ENCODE measurements around the gene PIGO. TPM values are rescaled to one million over a fixed set of nuclear protein-coding genes. Genes with fewer than 3 reads are reported as not detected.

PIGO gene
- polyA plus RNA-seq, 6 donors from 2014 or later = 24.8 to 31.4 (median 26.9) TPM

- Mint-ChIP-seq H3K36me3 (peaks cover 7 to 12% of the 10 kb centered on the region in 2 donors), H3K4me3 (peak within 1 kb of the TSS; percentile 85 to 98 (median 92)), H3K4me1 (peaks cover 21 to 36% (median 32%) of the 10 kb centered on the region in 3 donors), H3K27me3 (no peaks in the 10 kb centered on the region), H3K9me3 (no peaks in the 10 kb centered on the region), H3K27ac (peak within 1 kb of the TSS; percentile 94 to 100 (median 98))
- DNase-seq (peak; percentile 93), ATAC-seq (ENCODE audit: low read depth in 2 of 2) (peak; percentile 94 to 96)
Observed at GRCh38 chr9:35102769-35103659, 6.6 kb upstream of the PIGO start, which contains the start of gene STOML2. Gene STOML2, minus strand, starts transcription at chr9:35103131. Its CDS starts 37 bp downstream, at chr9:35103094.

- peak overlapping the region in 5 of 6 donors; percentile 94 to 100 (median 98) for H3K27ac Mint-ChIP-seq
- no peaks in the 10 kb centered on the region for H3K9me3 Mint-ChIP-seq
- ATAC-seq (ENCODE audit: low read depth in 2 of 2) (no peak), DNase-seq (no peak)
- H3K36me3 Mint-ChIP-seq = peaks cover 7 to 12% of the 10 kb centered on the region in 2 donors
- H3K4me1 Mint-ChIP-seq = peaks cover 27 to 36% (median 32%) of the 10 kb centered on the region in 3 donors
- no peaks in the 10 kb centered on the region for H3K27me3 Mint-ChIP-seq
- H3K4me3 Mint-ChIP-seq = peak overlapping the region; percentile 85 to 98 (median 92)
Observed at GRCh38 chr9:35102465-35102768, 6.0 kb upstream of the PIGO start.

DNA sequence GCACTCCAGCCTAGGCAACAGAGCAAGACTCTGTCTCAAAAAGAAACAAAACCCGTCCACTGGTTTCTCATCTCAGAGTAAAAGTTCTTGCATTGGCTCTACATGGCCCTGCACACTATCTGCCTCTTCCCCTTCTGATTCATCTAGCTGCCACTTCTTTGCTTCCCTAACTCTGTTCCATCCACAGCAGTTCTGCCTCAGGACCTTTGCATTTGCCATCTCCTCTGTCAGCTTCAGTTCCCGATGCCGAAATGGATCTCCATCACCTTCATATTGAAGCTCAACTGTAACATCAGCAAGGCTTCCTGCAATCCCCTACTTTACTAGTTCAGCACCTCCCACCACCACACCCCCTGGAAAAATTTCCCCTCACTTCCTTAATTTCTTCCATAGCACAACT lies 1.2 kb upstream of the PIGO start:
- DNase-seq = no peak
- ATAC-seq (ENCODE audit: low read depth in 2 of 2) = no peak
- H3K4me1 Mint-ChIP-seq = peaks cover 33 to 60% (median 54%) of the 10 kb centered on the region in 3 donors
- no peaks in the 10 kb centered on the region for H3K9me3 Mint-ChIP-seq
- H3K36me3 Mint-ChIP-seq = peaks cover 7 to 13% of the 10 kb centered on the region in 2 donors
- no peaks in the 10 kb centered on the region for H3K27me3 Mint-ChIP-seq
- peak overlapping the region in 7 of 8 donors; percentile 6 to 86 (median 49) for H3K4me3 Mint-ChIP-seq
- peak overlapping the region in 3 of 6 donors; percentile 19 to 78 (median 32) for H3K27ac Mint-ChIP-seq

DNA sequence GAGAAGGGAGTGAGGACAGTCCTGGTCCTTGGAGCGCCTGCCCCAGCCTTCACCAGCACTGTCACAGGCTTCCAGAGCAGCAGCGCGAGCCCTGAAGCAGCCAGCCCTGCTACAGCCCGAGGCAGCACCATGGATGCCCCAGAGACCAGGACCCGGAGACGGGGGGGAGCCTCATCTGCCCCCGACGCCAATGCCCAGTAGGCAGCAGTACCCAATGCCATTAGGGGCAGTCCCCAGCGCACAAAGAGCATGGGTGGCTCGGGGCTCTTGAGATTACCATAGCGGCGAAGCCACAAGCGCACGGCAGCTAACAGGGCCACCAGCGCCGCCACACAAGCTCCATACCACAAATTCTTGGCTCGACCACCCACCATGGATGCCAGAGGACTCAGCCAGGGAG lies 4.9 kb downstream of the PIGO start:
- H3K4me3 Mint-ChIP-seq = peak overlapping the region in 1 of 8 donors; percentile 47
- no peaks in the 10 kb centered on the region for H3K9me3 Mint-ChIP-seq
- ATAC-seq (ENCODE audit: low read depth in 2 of 2) (no peak), DNase-seq (no peak)
- peaks cover 22 to 44% (median 30%) of the 10 kb centered on the region in 3 donors for H3K4me1 Mint-ChIP-seq
- no peak overlapping the region for H3K27ac Mint-ChIP-seq
- H3K27me3 Mint-ChIP-seq = no peaks in the 10 kb centered on the region
- peaks cover 24 to 28% of the 10 kb centered on the region in 2 donors for H3K36me3 Mint-ChIP-seq

- DNase-seq = no peak
- H3K36me3 Mint-ChIP-seq = peaks cover 34 to 36% of the 10 kb centered on the region in 2 donors
Observed at GRCh38 chr9:35089434-35089833, 7.0 kb downstream of the PIGO start.

DNA sequence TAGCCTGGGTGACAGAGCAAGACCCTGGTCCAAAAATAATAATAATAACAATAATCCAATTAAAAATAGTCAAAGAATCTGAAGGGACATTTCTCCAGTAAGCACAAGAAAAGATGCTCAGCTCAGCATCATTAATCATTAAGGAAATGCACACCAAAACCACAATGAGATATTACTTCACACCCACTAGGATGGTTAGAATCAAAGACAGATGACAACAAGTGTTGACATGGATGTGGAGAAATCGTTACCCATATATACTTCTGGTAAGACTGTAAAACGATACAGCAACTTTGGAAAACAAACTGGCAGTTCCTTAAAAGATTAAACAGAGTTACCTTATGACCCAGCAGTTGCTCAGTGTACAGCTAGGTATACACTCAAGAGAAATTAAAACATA lies 11.3 kb downstream of the PIGO start:
- ATAC-seq (ENCODE audit: low read depth in 2 of 2) = no peak
- no peak overlapping the region for H3K27ac Mint-ChIP-seq
- no peaks in the 10 kb centered on the region for H3K9me3 Mint-ChIP-seq
- H3K4me1 Mint-ChIP-seq = peaks cover 3 to 8% (median 7%) of the 10 kb centered on the region in 3 donors
- DNase-seq = no peak
- H3K27me3 Mint-ChIP-seq = no peaks in the 10 kb centered on the region
- no peak overlapping the region for H3K4me3 Mint-ChIP-seq
- peaks cover 17 to 25% of the 10 kb centered on the region in 2 donors for H3K36me3 Mint-ChIP-seq

More at GRCh38 chr9:35089434-35089833, 7.0 kb downstream of the PIGO start:
- no peaks in the 10 kb centered on the region for H3K27me3 Mint-ChIP-seq
- peaks cover 10 to 23% (median 12%) of the 10 kb centered on the region in 3 donors for H3K4me1 Mint-ChIP-seq
- H3K9me3 Mint-ChIP-seq = no peaks in the 10 kb centered on the region
- peak overlapping the region in 1 of 6 donors; percentile 47 for H3K27ac Mint-ChIP-seq
- no peak for ATAC-seq (ENCODE audit: low read depth in 2 of 2)
- peak overlapping the region in 1 of 8 donors; percentile 4 for H3K4me3 Mint-ChIP-seq

GRCh38 chr9:35079426-35080341 lies 16.7 kb downstream of the PIGO start, which contains the start of gene FANCG:
Gene FANCG, minus strand, starts transcription at chr9:35079942. Its CDS starts 418 bp downstream, at chr9:35079524.
- Mint-ChIP-seq H3K27ac (peak within 1 kb of the TSS; percentile 47 to 92 (median 67)), H3K4me1 (peaks cover 18 to 27% (median 25%) of the 10 kb centered on the region in 3 donors), H3K9me3 (no peaks in the 10 kb centered on the region), H3K36me3 (no peaks in the 10 kb centered on the region), H3K27me3 (no peaks in the 10 kb centered on the region), H3K4me3 (peak within 1 kb of the TSS; percentile 88 to 96 (median 95))
- ATAC-seq (ENCODE audit: low read depth in 2 of 2) (peak; percentile 96), DNase-seq (peak; percentile 79)

DNA sequence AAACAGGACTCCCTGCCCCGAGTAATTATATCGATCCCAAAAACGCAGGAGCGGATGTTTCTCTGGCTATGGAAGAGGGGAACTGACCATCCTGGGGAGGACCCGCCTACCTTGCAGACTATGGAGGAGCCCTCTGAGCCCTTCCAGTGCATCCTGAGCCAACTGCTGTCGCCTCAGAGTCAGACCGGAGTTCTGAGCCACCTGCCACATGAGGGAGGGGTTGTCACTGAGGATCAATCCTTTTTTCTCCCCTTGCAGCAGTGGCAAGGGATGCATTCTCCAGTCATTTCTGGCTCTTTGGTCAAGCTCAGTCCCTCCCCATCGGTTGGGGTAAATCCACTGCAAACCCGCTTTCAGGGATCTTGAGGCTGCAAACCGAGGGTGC lies 17.4 kb downstream of the PIGO start:
- no peaks in the 10 kb centered on the region for H3K9me3 Mint-ChIP-seq
- ATAC-seq (ENCODE audit: low read depth in 2 of 2) = no peak
- H3K27ac Mint-ChIP-seq = peak overlapping the region in 3 of 6 donors; percentile 18 to 61 (median 54)
- H3K4me1 Mint-ChIP-seq = peaks cover 18 to 29% (median 27%) of the 10 kb centered on the region in 3 donors
- no peak for DNase-seq
- H3K36me3 Mint-ChIP-seq = no peaks in the 10 kb centered on the region
- H3K4me3 Mint-ChIP-seq = peak overlapping the region; percentile 88 to 96 (median 95)
- no peaks in the 10 kb centered on the region for H3K27me3 Mint-ChIP-seq

DNA sequence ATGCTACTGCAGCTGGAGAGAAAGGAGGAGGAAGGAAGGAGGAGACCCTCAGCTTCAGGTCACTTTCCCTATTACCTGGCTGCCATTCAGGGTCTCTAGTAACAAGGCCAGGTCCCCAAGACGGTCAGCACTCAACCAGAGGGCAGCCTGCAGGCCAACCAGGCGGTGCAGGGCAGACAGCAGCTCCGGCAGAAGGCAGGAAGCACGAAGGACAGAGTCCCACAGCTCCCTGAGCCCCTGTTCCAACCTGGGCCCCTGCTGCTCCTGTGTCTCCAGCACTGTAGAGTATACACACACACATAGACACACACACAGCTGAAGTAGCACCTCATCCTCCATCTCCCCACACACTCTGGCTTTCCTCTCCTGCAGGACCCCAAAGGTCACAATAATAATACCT lies 18.3 kb downstream of the PIGO start:
- no peak for DNase-seq
- H3K36me3 Mint-ChIP-seq = no peaks in the 10 kb centered on the region

DNA sequence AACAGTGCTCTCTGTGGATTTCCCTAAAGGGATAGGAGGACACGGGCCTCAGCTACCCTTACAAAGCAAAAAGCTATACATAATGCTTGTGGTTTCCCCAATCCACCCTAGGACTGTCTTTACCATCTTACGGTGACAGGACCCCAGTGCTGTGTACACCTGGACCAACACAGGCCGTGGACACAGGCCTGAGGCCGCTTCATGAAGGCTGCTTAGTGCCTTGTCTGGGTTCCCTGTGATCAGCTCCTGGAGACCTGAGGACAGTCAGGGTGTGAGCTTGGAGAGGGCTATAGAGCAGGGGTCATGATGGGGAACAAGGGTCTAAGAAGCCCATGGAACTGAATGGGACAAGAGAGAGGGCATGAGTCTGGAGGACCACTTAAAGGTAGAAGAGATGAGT lies 19.5 kb downstream of the PIGO start:
- ATAC-seq (ENCODE audit: low read depth in 2 of 2) (no peak), DNase-seq (no peak)
- no peaks in the 10 kb centered on the region for H3K36me3 Mint-ChIP-seq
- peaks cover 23 to 36% (median 36%) of the 10 kb centered on the region in 3 donors for H3K4me1 Mint-ChIP-seq
- peak overlapping the region in 1 of 8 donors; percentile 88 for H3K4me3 Mint-ChIP-seq
- peaks cover 0 to 2% (median 0%) of the 10 kb centered on the region in 7 donors for H3K9me3 Mint-ChIP-seq
- peak overlapping the region in 1 of 6 donors; percentile 15 for H3K27ac Mint-ChIP-seq
- H3K27me3 Mint-ChIP-seq = no peaks in the 10 kb centered on the region

More for the DNA sequence above, 18.3 kb downstream of the PIGO start:
- Mint-ChIP-seq H3K9me3 (no peaks in the 10 kb centered on the region), H3K4me3 (peak overlapping the region in 7 of 8 donors; percentile 68 to 96 (median 95)), H3K27ac (peak overlapping the region in 1 of 6 donors; percentile 67), H3K4me1 (peaks cover 19 to 31% (median 30%) of the 10 kb centered on the region in 3 donors), H3K27me3 (no peaks in the 10 kb centered on the region)
- no peak for ATAC-seq (ENCODE audit: low read depth in 2 of 2)

- DNase-seq = no peak
- Mint-ChIP-seq H3K9me3 (peaks cover 0 to 2% (median 0%) of the 10 kb centered on the region in 7 donors), H3K4me3 (peak overlapping the region in 1 of 8 donors; percentile 50), H3K27ac (no peak overlapping the region), H3K27me3 (no peaks in the 10 kb centered on the region), H3K36me3 (no peaks in the 10 kb centered on the region), H3K4me1 (peaks cover 29 to 48% (median 40%) of the 10 kb centered on the region in 3 donors)
- no peak for ATAC-seq (ENCODE audit: low read depth in 2 of 2)
Observed at GRCh38 chr9:35075358-35075757, 21.0 kb downstream of the PIGO start.

DNA sequence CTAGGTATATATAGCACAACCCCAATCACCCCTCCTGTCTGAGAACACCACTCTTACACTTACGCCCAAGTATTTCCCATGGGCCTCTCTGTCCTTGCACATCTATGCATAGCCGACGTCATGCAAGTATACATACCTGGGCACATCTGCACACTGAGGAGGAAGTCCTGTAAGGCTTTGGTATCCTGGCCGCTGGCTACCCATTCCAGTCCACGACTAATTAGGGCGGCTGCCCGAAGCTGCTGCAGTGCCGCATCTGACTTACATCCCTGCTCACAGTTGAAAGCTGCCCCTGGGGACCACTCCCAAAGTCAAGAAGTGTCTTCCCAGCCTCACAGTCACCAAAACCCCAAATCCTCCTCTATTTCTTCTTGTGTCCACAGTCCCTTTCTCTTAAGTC lies 21.6 kb downstream of the PIGO start:
- H3K9me3 Mint-ChIP-seq = peaks cover 0 to 2% (median 0%) of the 10 kb centered on the region in 7 donors
- H3K4me1 Mint-ChIP-seq = peaks cover 30 to 48% (median 40%) of the 10 kb centered on the region in 3 donors
- no peaks in the 10 kb centered on the region for H3K27me3 Mint-ChIP-seq
- H3K4me3 Mint-ChIP-seq = peak overlapping the region in 2 of 8 donors; percentile 40 to 50
- ATAC-seq (ENCODE audit: low read depth in 2 of 2) (no peak), DNase-seq (no peak)
- H3K27ac Mint-ChIP-seq = no peak overlapping the region
- no peaks in the 10 kb centered on the region for H3K36me3 Mint-ChIP-seq

- Mint-ChIP-seq H3K27ac (no peak overlapping the region), H3K36me3 (no peaks in the 10 kb centered on the region), H3K4me1 (peaks cover 30 to 44% (median 43%) of the 10 kb centered on the region in 3 donors), H3K9me3 (peaks cover 0 to 2% (median 0%) of the 10 kb centered on the region in 7 donors), H3K27me3 (no peaks in the 10 kb centered on the region), H3K4me3 (peak overlapping the region in 2 of 8 donors; percentile 25 to 50)
- DNase-seq = no peak
- ATAC-seq (ENCODE audit: low read depth in 2 of 2) = no peak
Observed at GRCh38 chr9:35074141-35074540, 22.2 kb downstream of the PIGO start.

Data from naive B cell (primary cell).